ENCODE results near the gene YIF1B. TPM values are rescaled to one million over a fixed set of nuclear protein-coding genes. Genes with fewer than 3 reads are reported as not detected.

YIF1B gene
- total RNA-seq, 1 experiment from 2014 or later = 73.2 TPM

- Histone ChIP-seq H2BK20ac (ENCODE audit: low read depth, low read length, poor library complexity, severe bottlenecking) (no peak overlapping the region), H3K9ac (ENCODE audit: extremely low read depth, insufficient read length, low read length) (no peak overlapping the region), H3K4ac (ENCODE audit: low read depth, low read length) (no peak overlapping the region), H3K9me3 (ENCODE audit: control insufficient read depth, low read depth, low read length) (no peaks in the 10 kb centered on the region), H4K91ac (ENCODE audit: insufficient read length, low read depth, low read length) (no peak overlapping the region), H3K23ac (ENCODE audit: insufficient read length, low read depth, low read length) (no peak overlapping the region), H3K27ac (ENCODE audit: insufficient read length, low read depth, low read length) (no peak overlapping the region), H3K79me2 (ENCODE audit: insufficient read depth, low read length) (no peaks in the 10 kb centered on the region), H3K18ac (ENCODE audit: insufficient read length, low read depth, low read length) (no peak overlapping the region), H2BK5ac (ENCODE audit: insufficient read length, low read length) (no peak overlapping the region), H4K5ac (ENCODE audit: insufficient read length, low read depth, low read length) (no peak overlapping the region), H2AK5ac (ENCODE audit: insufficient read length, low read length) (no peak overlapping the region), H3K27me3 (ENCODE audit: insufficient read depth, low read length) (no peaks in the 10 kb centered on the region), H3K4me1 (ENCODE audit: insufficient read depth, low read length) (no peaks in the 10 kb centered on the region), H3K56ac (ENCODE audit: insufficient read length, low read depth, low read length) (no peak overlapping the region), H4K20me1 (ENCODE audit: control insufficient read depth, insufficient read depth, insufficient read length) (no peaks in the 10 kb centered on the region), H2BK12ac (ENCODE audit: insufficient read length, low read depth, low read length) (no peak overlapping the region), H2AFZ (ENCODE audit: low read length) (no peak overlapping the region), H3T11ph (ENCODE audit: low read length) (no peak overlapping the region), H4K8ac (replicated peaks; ENCODE audit: insufficient read length, low read depth, low read length) (no peak overlapping the region), H3K23me2 (ENCODE audit: insufficient read length, low read depth, low read length, poor library complexity, severe bottlenecking) (no peaks in the 10 kb centered on the region), H3K4me2 (ENCODE audit: insufficient read depth, insufficient read length, low read length) (no peak overlapping the region), H3K79me1 (ENCODE audit: insufficient read depth, low read depth, low read length, poor library complexity, severe bottlenecking) (no peaks in the 10 kb centered on the region), H2BK120ac (ENCODE audit: low read depth, low read length, poor library complexity, severe bottlenecking) (no peak overlapping the region), H2BK15ac (ENCODE audit: low read depth, low read length) (no peak overlapping the region), H3K14ac (ENCODE audit: insufficient read depth, low read length) (no peak overlapping the region)
- no peak for TF ChIP-seq CTCF (conservative IDR thresholded peaks at IDR 0.05)
- Mint-ChIP-seq H3K27me3 (ENCODE audit: low read depth) (peaks cover 3% of the 10 kb centered on the region), H3K36me3 (ENCODE audit: insufficient read depth in 1 of 3, low read depth in 3 of 3) (peaks cover 26 to 48% (median 47%) of the 10 kb centered on the region in 3 experiments; a peak in 6 of 7 replicates), H3K4me3 (no peak overlapping the region), H3K27ac (peak overlapping the region in 2 of 3 experiments; percentile 65 to 72; a peak in 1 of 7 replicates), H3K4me1 (peaks cover 3% of the 10 kb centered on the region in 2 experiments; a peak in 3 of 4 replicates), H3K9me3 (peaks cover 0 to 5% of the 10 kb centered on the region in 2 experiments; a peak in 1 of 5 replicates)
- DNase-seq = no peak
- no CpG with 5 or more reads among the region's 9 CpGs for WGBS (ENCODE audit: extremely low coverage, insufficient read length, low lambda C conversion rate)
Observed at GRCh38 chr19:38293281-38293680, 22.5 kb downstream of the YIF1B start.
